ENCODE results near the gene MGAM2. TPM values are rescaled to one million over a fixed set of nuclear protein-coding genes. Genes with fewer than 3 reads are reported as not detected.

The MGAM2 gene
- total and polyA plus RNA-seq, 2 donors (not counting 1 experiment from before 2014, with no cell fraction given), result not detected

GRCh38 chr7:142150869-142151268 is 39.4 kb downstream of the MGAM2 start:
- Histone ChIP-seq H3K27me3 (ENCODE audit: control insufficient read depth, insufficient read depth, low read length) (no peaks in the 10 kb centered on the region), H3K4me2 (ENCODE audit: extremely low read depth, insufficient read depth, low read length) (no peak overlapping the region), H3K79me2 (ENCODE audit: control insufficient read depth, insufficient read depth, low read length) (no peaks in the 10 kb centered on the region), H2AFZ (ENCODE audit: low read length) (no peak overlapping the region), H3K4me1 (ENCODE audit: control insufficient read depth, extremely low read depth, insufficient read depth, low read length) (no peaks in the 10 kb centered on the region), H3K9me3 (ENCODE audit: control insufficient read depth, insufficient read depth, low read depth, low read length) (no peaks in the 10 kb centered on the region), H3K4me3 (replicated peaks in 1 of 4; ENCODE audit: control extremely low read depth in 1 of 4, insufficient read depth in 1 of 4, low read depth in 3 of 4, low read length in 4 of 4) (no peak overlapping the region), H3K9ac (ENCODE audit: insufficient read depth, low read length) (no peak overlapping the region), H3K27ac (ENCODE audit: insufficient read depth, low read length) (no peak overlapping the region), H3K36me3 (ENCODE audit: control insufficient read depth, insufficient read depth, low read length) (no peaks in the 10 kb centered on the region), H4K20me1 (ENCODE audit: control insufficient read depth, extremely low read depth, insufficient read depth, low read length) (no peaks in the 10 kb centered on the region)
- TF ChIP-seq EZH2 (IDR thresholded peaks at IDR 0.05; ENCODE audit: low read length, missing control alignments), result no peak
- TF ChIP-seq CTCF (conservative IDR thresholded peaks at IDR 0.05 in 1 of 2, IDR thresholded peaks at IDR 0.05 in 1 of 2; ENCODE audit: low read depth in 1 of 2, low read length in 2 of 2), result no peak
- DNase-seq (ENCODE audit: low read depth in 2 of 2), result no peak

GRCh38 chr7:142152076-142152475 is 40.6 kb downstream of the MGAM2 start:
- TF ChIP-seq CTCF (conservative IDR thresholded peaks at IDR 0.05 in 1 of 2, IDR thresholded peaks at IDR 0.05 in 1 of 2; ENCODE audit: low read depth in 1 of 2, low read length in 2 of 2), result no peak
- no peak for TF ChIP-seq EZH2 (IDR thresholded peaks at IDR 0.05; ENCODE audit: low read length, missing control alignments)
- no peaks in the 10 kb centered on the region for H3K79me2 ChIP-seq (ENCODE audit: control insufficient read depth, insufficient read depth, low read length)
- H3K4me1 ChIP-seq (ENCODE audit: control insufficient read depth, extremely low read depth, insufficient read depth, low read length), result no peaks in the 10 kb centered on the region
- H3K9me3 ChIP-seq (ENCODE audit: control insufficient read depth, insufficient read depth, low read depth, low read length), result no peaks in the 10 kb centered on the region
- no peak overlapping the region for H3K4me2 ChIP-seq (ENCODE audit: extremely low read depth, insufficient read depth, low read length)
- no peak for DNase-seq (ENCODE audit: low read depth in 2 of 2)
- H3K4me3 ChIP-seq (replicated peaks in 1 of 4; ENCODE audit: control extremely low read depth in 1 of 4, insufficient read depth in 1 of 4, low read depth in 3 of 4, low read length in 4 of 4), result no peak overlapping the region
- no peaks in the 10 kb centered on the region for H3K36me3 ChIP-seq (ENCODE audit: control insufficient read depth, insufficient read depth, low read length)
- no peaks in the 10 kb centered on the region for H4K20me1 ChIP-seq (ENCODE audit: control insufficient read depth, extremely low read depth, insufficient read depth, low read length)
- H3K27ac ChIP-seq (ENCODE audit: insufficient read depth, low read length), result no peak overlapping the region
- H3K27me3 ChIP-seq (ENCODE audit: control insufficient read depth, insufficient read depth, low read length), result no peaks in the 10 kb centered on the region
- no peak overlapping the region for H2AFZ ChIP-seq (ENCODE audit: low read length)
- H3K9ac ChIP-seq (ENCODE audit: insufficient read depth, low read length), result no peak overlapping the region

GRCh38 chr7:142153400-142153799 is 41.9 kb downstream of the MGAM2 start:
- H3K4me3 ChIP-seq (replicated peaks in 1 of 4; ENCODE audit: control extremely low read depth in 1 of 4, insufficient read depth in 1 of 4, low read depth in 3 of 4, low read length in 4 of 4), result no peak overlapping the region
- H3K27ac ChIP-seq (ENCODE audit: insufficient read depth, low read length), result no peak overlapping the region
- H3K27me3 ChIP-seq (ENCODE audit: control insufficient read depth, insufficient read depth, low read length), result no peaks in the 10 kb centered on the region
- H3K36me3 ChIP-seq (ENCODE audit: control insufficient read depth, insufficient read depth, low read length), result no peaks in the 10 kb centered on the region
- peak in 1 of 2 donors; percentile 11 for DNase-seq (ENCODE audit: low read depth in 2 of 2)
- H2AFZ ChIP-seq (ENCODE audit: low read length), result no peak overlapping the region
- H3K4me2 ChIP-seq (ENCODE audit: extremely low read depth, insufficient read depth, low read length), result no peak overlapping the region
- no peaks in the 10 kb centered on the region for H3K79me2 ChIP-seq (ENCODE audit: control insufficient read depth, insufficient read depth, low read length)
- H3K4me1 ChIP-seq (ENCODE audit: control insufficient read depth, extremely low read depth, insufficient read depth, low read length), result no peaks in the 10 kb centered on the region
- no peak overlapping the region for H3K9ac ChIP-seq (ENCODE audit: insufficient read depth, low read length)
- H3K9me3 ChIP-seq (ENCODE audit: control insufficient read depth, insufficient read depth, low read depth, low read length), result no peaks in the 10 kb centered on the region
- H4K20me1 ChIP-seq (ENCODE audit: control insufficient read depth, extremely low read depth, insufficient read depth, low read length), result no peaks in the 10 kb centered on the region
- TF ChIP-seq EZH2 (IDR thresholded peaks at IDR 0.05; ENCODE audit: low read length, missing control alignments) (no peak), CTCF (conservative IDR thresholded peaks at IDR 0.05 in 1 of 2, IDR thresholded peaks at IDR 0.05 in 1 of 2; ENCODE audit: low read depth in 1 of 2, low read length in 2 of 2) (no peak)
